ENCODE results near the gene DDX1. TPM values are rescaled to one million over a fixed set of nuclear protein-coding genes. Genes with fewer than 3 reads are reported as not detected.

Gene DDX1
- total and polyA plus RNA-seq, 2 of the 4 experiments (the other 2 are of a cell fraction), result 73.6 to 74.9 TPM

GRCh38 chr2:15606481-15607441, 15.1 kb downstream of the DDX1 start:
- TF ChIP-seq MAZ (IDR thresholded peaks at IDR 0.05; ENCODE audit: borderline replicate concordance, low read depth, low read length), result no peak
- no peak overlapping the region for H3K4ac ChIP-seq (ENCODE audit: low read depth, low read length)
- H2AFZ ChIP-seq (replicated peaks; ENCODE audit: low read length, poor library complexity), result no peak overlapping the region
- no peaks in the 10 kb centered on the region for H3K79me1 ChIP-seq (ENCODE audit: low read depth in 1 of 2, low read length in 2 of 2)
- in situ Hi-C loops (cut with MboI; ENCODE audit: low sequenced_read_pairs), result no loop called here
- POLR2A ChIA-PET (ENCODE audit: unreplicated experiment), result no interaction called here
- no peak overlapping the region for H2AK5ac ChIP-seq (ENCODE audit: low read depth, low read length)
- CTCF ChIA-PET, result no interaction called here
- ATAC-seq (ENCODE audit: low read depth) (no peak), DNase-seq (no peak)
- H2BK5ac ChIP-seq (ENCODE audit: low read depth, low read length, poor library complexity, severe bottlenecking), result no peak overlapping the region
- no peak overlapping the region for H3K14ac ChIP-seq (replicated peaks; ENCODE audit: low read depth, low read length)
- no peaks in the 10 kb centered on the region for H3K27me3 ChIP-seq (ENCODE audit: control insufficient read depth, insufficient read depth, low read length)
- no peak overlapping the region for H2BK20ac ChIP-seq (ENCODE audit: low read depth, low read length)
- no peak overlapping the region for H2AK9ac ChIP-seq (replicated peaks; ENCODE audit: low read depth, low read length, poor library complexity)
- no peak overlapping the region for H3K23ac ChIP-seq (ENCODE audit: low read depth, low read length)
- WGBS, 2 experiments (ENCODE audit: extremely low coverage in 2 of 2, insufficient read length in 1 of 2), result no CpG with 5 or more reads among the region's 8 CpGs
- H4K8ac ChIP-seq (ENCODE audit: low read depth in 2 of 2, low read length in 2 of 2), result no peak overlapping the region
- no peaks in the 10 kb centered on the region for H4K20me1 ChIP-seq (ENCODE audit: insufficient read depth, low read length)
- H3K18ac ChIP-seq (ENCODE audit: low read depth, low read length), result no peak overlapping the region
- intact Hi-C loops (cut with micrococcal nuclease), result no loop called here
- H3K9ac ChIP-seq (ENCODE audit: low read depth, low read length), result no peak overlapping the region
- no peak overlapping the region for H4K91ac ChIP-seq (ENCODE audit: insufficient read depth, low read depth, low read length)
- H3K9me3 ChIP-seq (ENCODE audit: control insufficient read depth, insufficient read depth, low read length), result no peaks in the 10 kb centered on the region
- H3K9me1 ChIP-seq (ENCODE audit: insufficient read depth, low read length), result no peaks in the 10 kb centered on the region
- peaks cover 40% of the 10 kb centered on the region for H3K36me3 ChIP-seq (ENCODE audit: control insufficient read depth, insufficient read depth, low read length)
- H3K27ac ChIP-seq (ENCODE audit: insufficient read depth, low read length), result no peak overlapping the region
- H3K56ac ChIP-seq (ENCODE audit: extremely low read depth, insufficient read depth, low read length), result no peak overlapping the region
- dilution Hi-C loops (cut with HindIII; ENCODE audit: low sequenced_read_pairs, unreplicated experiment), result no loop called here
- BruUV-seq (replicated peaks), result no TSS peak
- H4K5ac ChIP-seq (ENCODE audit: low read depth, low read length), result no peak overlapping the region
- H3K4me3 ChIP-seq (ENCODE audit: insufficient read depth, low read depth, low read length), result no peak overlapping the region
- H3K4me2 ChIP-seq (ENCODE audit: low read depth, low read length), result no peak overlapping the region
- H3K4me1 ChIP-seq (ENCODE audit: control insufficient read depth, insufficient read depth, low read length), result no peaks in the 10 kb centered on the region
- no peak overlapping the region for H2BK120ac ChIP-seq (ENCODE audit: low read depth, low read length)
- H2BK15ac ChIP-seq (ENCODE audit: low read depth, low read length), result no peak overlapping the region

All from IMR-90 (cell line).